Thoracic aorta (tissue), 2 donors: ENCODE measurements around the gene COMTD1. TPM values are rescaled to one million over a fixed set of nuclear protein-coding genes. Genes with fewer than 3 reads are reported as not detected.

Experiments
- ATAC-seq: fragments of 150-250 bp; one replicate; pipeline ENCODE4 v1.8.0; 2017; ENCODE audit warnings: low read depth; ENCODE audit not compliant: insufficient number of reproducible peaks, low FRiP score
- DNase-seq: peaks from one replicate; pipeline ENCODE4 v3.0.0-alpha.2; 2020; ENCODE audit warnings: low spot score
- H3K27ac ChIP-seq, 2 donors: fragments of 200-600 bp; sonication (generic); 1 replicate in 1 of 2; 2 replicates in 1 of 2; pipeline ENCODE4 v1.5.1; 2016; ENCODE audit warnings: mild to moderate bottlenecking in 2 of 2, moderate library complexity in 2 of 2
- H3K27me3 ChIP-seq: fragments of 200-600 bp; sonication (generic); replicated peaks from 2 replicates; pipeline ENCODE4 v1.6.0; 2016; ENCODE audit warnings: mild to moderate bottlenecking; ENCODE audit not compliant: insufficient read depth
- H3K36me3 ChIP-seq: fragments of 200-600 bp; sonication (generic); one replicate; pipeline ENCODE4 v1.5.1; 2016
- H3K4me1 ChIP-seq, 2 donors: fragments of 200-600 bp; sonication (generic); 1 replicate in 1 of 2; 2 replicates in 1 of 2; pipeline versions ENCODE4 v1.5.1 to v1.6.0; 2016; ENCODE audit warnings: low read depth in 2 of 2, mild to moderate bottlenecking in 1 of 2; ENCODE audit not compliant: control insufficient read depth in 1 of 2
- H3K4me3 ChIP-seq: fragments of 200-600 bp; sonication (generic); 2 replicates; pipeline ENCODE4 v1.5.1; 2016; ENCODE audit warnings: mild to moderate bottlenecking
- H3K9me3 ChIP-seq: fragments of 200-600 bp; sonication (generic); 2 replicates; pipeline ENCODE4 v1.5.1; 2016
- CTCF ChIP-seq: fragments of 200-600 bp; sonication (generic); IDR thresholded peaks from one replicate; pipeline ENCODE4 v1.5.1; 2019; ENCODE audit warnings: antibody characterized with exemption
- total RNA-seq, 2 donors: library from RNA; depleted of rRNA; stranded (reverse); fragments of >200 nt; gene quantifications; one replicate each; pipeline versions ENCODE4 v1.1.0 to v1.2.3, GENCODE V29; 2016

The COMTD1 gene
- total RNA-seq, 2 donors from 2014 or later, result 19.0 to 35.6 TPM

GRCh38 chr10:75212343-75212742 is 23.4 kb downstream of the COMTD1 start:
- ATAC-seq (no peak), DNase-seq (no peak)
- Histone ChIP-seq H3K4me1 (peaks cover 14 to 47% of the 10 kb centered on the region in 2 donors), H3K27ac (peak overlapping the region in 1 of 2 donors; percentile 15), H3K4me3 (no peak overlapping the region), H3K36me3 (peaks cover 24% of the 10 kb centered on the region), H3K9me3 (no peaks in the 10 kb centered on the region), H3K27me3 (no peaks in the 10 kb centered on the region)
- no peak for TF ChIP-seq CTCF

- DNase-seq, result no peak
- Histone ChIP-seq H3K9me3 (no peaks in the 10 kb centered on the region), H3K4me3 (peak overlapping the region; percentile 93), H3K36me3 (peaks cover 13% of the 10 kb centered on the region), H3K27ac (peak overlapping the region; percentile 97 to 99), H3K27me3 (no peaks in the 10 kb centered on the region), H3K4me1 (peaks cover 14 to 35% of the 10 kb centered on the region in 2 donors)
- TF ChIP-seq CTCF, result no peak
- ATAC-seq, result no peak
These were observed 24.6 kb downstream of the COMTD1 start for GRCh38 chr10:75211007-75211691.

- H3K27ac ChIP-seq, result peak within 1 kb of the TSS; percentile 97 to 99
- DNase-seq (peak; percentile 57), ATAC-seq (peak; percentile 89)
- TF ChIP-seq CTCF, result no peak
- H3K4me3 ChIP-seq, result peak within 1 kb of the TSS; percentile 93
- peaks cover 8% of the 10 kb centered on the region for H3K36me3 ChIP-seq
- peaks cover 11 to 28% of the 10 kb centered on the region in 2 donors for H3K4me1 ChIP-seq
- no peaks in the 10 kb centered on the region for H3K9me3 ChIP-seq
- no peaks in the 10 kb centered on the region for H3K27me3 ChIP-seq
These were observed 25.3 kb downstream of the COMTD1 start, which contains the start of gene VDAC2 for GRCh38 chr10:75210282-75211006. Gene VDAC2 (plus strand): TSS chr10:75210796. CDS start chr10:75211159, 363 bp downstream.

GRCh38 chr10:75209921-75210281 is 25.9 kb downstream of the COMTD1 start:
- ATAC-seq, result peak; percentile 84
- peaks cover 10 to 28% of the 10 kb centered on the region in 2 donors for H3K4me1 ChIP-seq
- peak overlapping the region; percentile 93 for H3K4me3 ChIP-seq
- TF ChIP-seq CTCF, result no peak
- H3K27me3 ChIP-seq, result no peaks in the 10 kb centered on the region
- H3K27ac ChIP-seq, result peak overlapping the region; percentile 97 to 99
- no peaks in the 10 kb centered on the region for H3K9me3 ChIP-seq
- peaks cover 6% of the 10 kb centered on the region for H3K36me3 ChIP-seq
- peak; percentile 43 for DNase-seq
